GM12872 (cell line): ENCODE measurements around the gene SLIT3.

Experiments used
- CTCF ChIP-seq: IDR thresholded peaks from 3 replicates; pipeline ENCODE4 v1.5.1; 2011; ENCODE audit warnings: low read depth, mild to moderate bottlenecking, low read length, moderate library complexity; ENCODE audit not compliant: insufficient read depth

SLIT3 gene

GRCh38 chr5:168680395-168680794, 620.5 kb downstream of the SLIT3 start:
- TF ChIP-seq CTCF = no peak

GRCh38 chr5:168679515-168679920, 621.4 kb downstream of the SLIT3 start:
- TF ChIP-seq CTCF = peak; percentile 92

- TF ChIP-seq CTCF = no peak
Measured at GRCh38 chr5:168676501-168676900, 624.4 kb downstream of the SLIT3 start.

- TF ChIP-seq CTCF = no peak
Measured at GRCh38 chr5:168675883-168676408, 625.0 kb downstream of the SLIT3 start.

- TF ChIP-seq CTCF = no peak
Measured at GRCh38 chr5:168674893-168675482, 626.0 kb downstream of the SLIT3 start.

GRCh38 chr5:168672888-168673287, 628.1 kb downstream of the SLIT3 start:
- TF ChIP-seq CTCF = no peak

- TF ChIP-seq CTCF = no peak
Measured at GRCh38 chr5:168672016-168672415, 628.9 kb downstream of the SLIT3 start.
